Measurements from ENCODE around the gene CELA1. TPM values are rescaled to one million over a fixed set of nuclear protein-coding genes. Genes with fewer than 3 reads are reported as not detected.

The CELA1 gene
- total RNA-seq, 1 donor from 2014 or later: not detected

DNA sequence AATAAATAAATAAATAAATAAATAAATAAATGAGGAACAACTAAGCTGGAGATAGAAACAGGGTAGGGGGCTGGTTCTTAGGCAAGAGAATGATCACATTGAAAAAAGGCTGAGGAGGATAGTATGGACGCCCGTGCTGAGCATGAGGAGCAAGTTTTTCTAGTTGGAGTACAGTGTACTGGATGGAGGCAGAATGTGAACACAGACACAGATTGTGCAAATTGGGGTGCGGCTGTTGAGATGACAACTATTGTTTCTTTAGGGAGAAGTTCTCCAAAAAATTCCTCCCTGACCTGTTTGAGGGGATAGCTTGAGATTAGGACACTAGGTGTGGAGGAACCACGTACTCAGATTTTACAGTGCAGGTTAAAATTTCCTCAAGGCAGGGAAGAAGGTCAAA lies 21.5 kb downstream of the CELA1 start:
- TF ChIP-seq, protein P1, sequence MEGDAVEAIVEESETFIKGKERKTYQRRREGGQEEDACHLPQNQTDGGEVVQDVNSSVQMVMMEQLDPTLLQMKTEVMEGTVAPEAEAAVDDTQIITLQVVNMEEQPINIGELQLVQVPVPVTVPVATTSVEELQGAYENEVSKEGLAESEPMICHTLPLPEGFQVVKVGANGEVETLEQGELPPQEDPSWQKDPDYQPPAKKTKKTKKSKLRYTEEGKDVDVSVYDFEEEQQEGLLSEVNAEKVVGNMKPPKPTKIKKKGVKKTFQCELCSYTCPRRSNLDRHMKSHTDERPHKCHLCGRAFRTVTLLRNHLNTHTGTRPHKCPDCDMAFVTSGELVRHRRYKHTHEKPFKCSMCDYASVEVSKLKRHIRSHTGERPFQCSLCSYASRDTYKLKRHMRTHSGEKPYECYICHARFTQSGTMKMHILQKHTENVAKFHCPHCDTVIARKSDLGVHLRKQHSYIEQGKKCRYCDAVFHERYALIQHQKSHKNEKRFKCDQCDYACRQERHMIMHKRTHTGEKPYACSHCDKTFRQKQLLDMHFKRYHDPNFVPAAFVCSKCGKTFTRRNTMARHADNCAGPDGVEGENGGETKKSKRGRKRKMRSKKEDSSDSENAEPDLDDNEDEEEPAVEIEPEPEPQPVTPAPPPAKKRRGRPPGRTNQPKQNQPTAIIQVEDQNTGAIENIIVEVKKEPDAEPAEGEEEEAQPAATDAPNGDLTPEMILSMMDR (IDR thresholded peaks at IDR 0.05; ENCODE audit: unreplicated experiment): no peak
- Mint-ChIP-seq H3K27ac (no peak overlapping the region), H3K36me3 (ENCODE audit: insufficient read depth) (no peaks in the 10 kb centered on the region), H3K9me3 (ENCODE audit: low read depth) (no peaks in the 10 kb centered on the region), H3K4me3 (ENCODE audit: low read depth) (no peak overlapping the region), H3K27me3 (no peaks in the 10 kb centered on the region), H3K4me1 (ENCODE audit: low read depth) (peaks cover 19% of the 10 kb centered on the region)
- DNase-seq (ENCODE audit: low spot score, unreplicated experiment): no peak

DNA sequence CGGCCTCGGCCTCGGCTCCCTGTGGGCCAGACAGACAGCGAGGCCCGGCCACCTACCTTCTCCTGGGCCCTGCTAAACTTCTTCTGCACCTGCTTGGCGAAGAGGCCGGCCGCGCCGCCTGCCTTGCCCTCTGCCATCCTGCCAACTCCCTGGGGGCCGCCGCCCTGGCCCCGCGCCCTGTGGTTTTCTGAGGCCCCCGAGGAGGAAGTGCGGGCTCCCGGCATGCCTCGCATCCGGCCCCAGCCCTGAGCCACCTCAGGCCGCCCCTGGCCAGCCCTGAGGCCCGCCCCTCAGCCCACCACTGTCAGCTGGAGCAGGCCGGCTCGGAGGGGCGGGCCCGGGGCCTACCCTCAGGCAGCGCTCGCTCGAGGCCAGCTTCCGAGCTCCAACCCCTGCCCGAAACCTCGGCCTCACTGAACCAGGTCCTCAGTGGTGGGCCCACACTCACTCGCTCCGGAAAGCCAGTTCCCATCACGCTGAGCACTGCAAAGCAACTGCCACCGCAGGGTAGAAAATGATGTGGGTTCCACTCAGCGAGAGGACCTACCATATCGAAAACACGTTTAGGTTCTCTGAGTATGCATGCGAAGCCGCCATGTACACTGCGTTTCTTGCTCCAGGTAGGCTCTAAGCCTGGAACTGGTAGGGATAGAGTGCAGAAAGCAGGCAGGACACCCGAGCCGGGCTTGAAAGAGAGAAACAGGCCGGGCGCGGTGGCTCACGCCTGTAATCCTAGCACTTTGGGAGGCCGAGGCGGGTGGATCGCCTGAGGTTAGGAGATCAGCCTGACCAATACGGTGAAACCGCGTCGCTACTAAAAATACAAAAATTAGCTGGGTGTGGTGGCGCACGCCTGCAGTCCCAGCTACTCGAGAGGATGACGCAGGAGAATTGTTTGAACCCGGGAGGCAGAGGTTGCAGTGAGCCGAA lies 22.2 kb downstream of the CELA1 start, which contains the start of gene BIN2:
BIN2 (minus strand) TSS at position 209 of the 930 bp plus-strand sequence; CDS start at position 137, 72 bp downstream.
- Mint-ChIP-seq H3K27ac (no peak within 1 kb of the TSS), H3K4me3 (ENCODE audit: low read depth) (no peak within 1 kb of the TSS), H3K9me3 (ENCODE audit: low read depth) (no peaks in the 10 kb centered on the region), H3K27me3 (no peaks in the 10 kb centered on the region), H3K36me3 (ENCODE audit: insufficient read depth) (no peaks in the 10 kb centered on the region), H3K4me1 (ENCODE audit: low read depth) (peaks cover 19% of the 10 kb centered on the region)
- TF ChIP-seq, protein P1 (IDR thresholded peaks at IDR 0.05; ENCODE audit: unreplicated experiment): no peak
- no peak for DNase-seq (ENCODE audit: low spot score, unreplicated experiment)

DNA sequence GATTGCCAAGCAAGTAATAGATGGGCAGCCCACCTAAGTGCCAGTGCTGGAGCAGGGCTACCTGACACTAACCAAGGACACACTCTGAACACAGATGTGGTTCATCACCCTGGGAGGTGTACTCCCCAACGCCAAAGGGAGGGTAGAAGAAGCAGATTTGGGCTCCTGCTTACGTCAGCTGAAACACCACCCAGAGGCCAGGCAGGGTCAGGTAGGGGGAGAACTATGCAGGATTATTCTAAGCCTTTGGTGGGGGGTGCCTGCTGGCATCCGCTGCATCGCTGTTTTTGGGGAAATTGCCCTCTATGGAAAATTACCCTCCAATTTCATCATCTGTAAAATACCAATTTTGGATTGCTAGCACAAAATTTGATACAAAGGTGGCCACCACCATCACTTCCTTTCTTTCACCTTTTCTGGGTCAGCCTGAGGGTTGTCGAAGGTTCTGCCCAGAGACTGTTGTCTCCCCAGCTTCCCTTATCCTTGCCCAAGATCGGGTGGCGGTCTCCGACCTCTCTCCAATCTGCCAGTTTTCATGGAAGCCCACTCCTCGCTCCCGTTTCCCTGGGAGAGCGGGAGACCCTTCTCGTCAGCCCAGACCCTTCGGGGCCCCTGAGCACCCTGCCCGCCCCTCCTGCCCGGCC lies 23.0 kb downstream of the CELA1 start:
- Mint-ChIP-seq H3K4me1 (ENCODE audit: low read depth) (peaks cover 23% of the 10 kb centered on the region), H3K4me3 (ENCODE audit: low read depth) (no peak overlapping the region), H3K27me3 (no peaks in the 10 kb centered on the region), H3K9me3 (ENCODE audit: low read depth) (no peaks in the 10 kb centered on the region), H3K36me3 (ENCODE audit: insufficient read depth) (no peaks in the 10 kb centered on the region), H3K27ac (no peak overlapping the region)
- TF ChIP-seq, protein P1 (IDR thresholded peaks at IDR 0.05; ENCODE audit: unreplicated experiment): no peak
- no peak for DNase-seq (ENCODE audit: low spot score, unreplicated experiment)

DNA sequence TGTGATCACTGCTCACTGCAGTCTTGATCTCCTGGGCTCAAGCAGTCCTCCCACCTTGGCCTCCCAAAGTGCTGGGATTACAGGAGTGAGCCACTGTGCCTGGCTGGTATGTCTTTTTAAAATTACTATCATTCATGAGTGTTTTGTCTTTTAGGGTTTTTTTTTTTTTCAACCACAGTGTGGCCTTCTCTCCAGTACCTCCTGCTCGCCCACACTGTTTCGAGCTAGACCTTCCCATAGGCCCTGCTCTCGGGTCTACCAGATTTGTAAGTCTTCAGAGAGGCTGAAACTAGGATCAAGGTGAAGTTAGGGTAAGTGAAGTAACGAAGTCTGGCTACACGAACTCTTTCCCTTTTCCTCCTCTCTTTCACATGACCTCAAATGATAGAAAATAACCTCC lies 24.0 kb downstream of the CELA1 start:
- DNase-seq (ENCODE audit: low spot score, unreplicated experiment): no peak
- Mint-ChIP-seq H3K4me3 (ENCODE audit: low read depth) (no peak overlapping the region), H3K27ac (peak overlapping the region; percentile 31), H3K27me3 (no peaks in the 10 kb centered on the region), H3K36me3 (ENCODE audit: insufficient read depth) (no peaks in the 10 kb centered on the region), H3K4me1 (ENCODE audit: low read depth) (peaks cover 25% of the 10 kb centered on the region), H3K9me3 (ENCODE audit: low read depth) (no peaks in the 10 kb centered on the region)
- TF ChIP-seq, protein P1 (IDR thresholded peaks at IDR 0.05; ENCODE audit: unreplicated experiment): no peak

DNA sequence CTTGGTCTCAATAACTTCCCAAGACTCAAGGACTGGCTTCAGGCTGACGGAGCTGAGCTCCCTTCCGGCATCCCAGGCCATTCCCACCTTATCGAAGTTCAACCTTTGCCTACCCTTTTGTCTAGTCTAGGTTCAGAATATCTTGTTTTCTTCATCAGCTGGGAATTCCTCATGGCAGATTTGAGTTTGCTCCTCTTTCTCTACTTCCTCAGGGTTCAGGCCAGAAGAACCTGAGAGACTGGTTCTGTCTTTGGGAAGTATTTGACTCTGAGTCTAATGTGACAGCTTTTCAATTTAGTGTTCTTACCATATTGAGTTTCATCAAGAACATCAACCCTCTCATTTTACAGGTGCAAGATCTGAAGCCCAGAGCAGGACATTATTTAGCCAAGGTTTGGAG lies 24.6 kb downstream of the CELA1 start:
- H3K9me3 Mint-ChIP-seq (ENCODE audit: low read depth): no peaks in the 10 kb centered on the region
- no peak overlapping the region for H3K4me3 Mint-ChIP-seq (ENCODE audit: low read depth)
- H3K27ac Mint-ChIP-seq: peak overlapping the region; percentile 91
- TF ChIP-seq, protein P1 (IDR thresholded peaks at IDR 0.05; ENCODE audit: unreplicated experiment): no peak
- H3K27me3 Mint-ChIP-seq: no peaks in the 10 kb centered on the region
- peaks cover 25% of the 10 kb centered on the region for H3K4me1 Mint-ChIP-seq (ENCODE audit: low read depth)
- H3K36me3 Mint-ChIP-seq (ENCODE audit: insufficient read depth): no peaks in the 10 kb centered on the region
- DNase-seq (ENCODE audit: low spot score, unreplicated experiment): no peak

Data from progenitor cell of endocrine pancreas (in vitro differentiated cells).